H1 (cell line): ENCODE results near the gene ZNF407. TPM values are rescaled to one million over a fixed set of nuclear protein-coding genes. Genes with fewer than 3 reads are reported as not detected.

Experiments
- CTCF ChIA-PET: fragments of 300-600 bp; sonication (Branson Sonifier 250); formaldehyde crosslinking; loops from one replicate; lab custom pipeline; 2021; ENCODE audit not compliant: partially characterized antibody; lab: Charles Lee
- POLR2A ChIA-PET: fragments of 300-600 bp; sonication (Branson Sonifier 250); formaldehyde crosslinking; loops from one replicate; lab custom pipeline; 2021; ENCODE audit warnings: inconsistent platforms; ENCODE audit not compliant: partially characterized antibody; lab: Charles Lee
- DNase-seq, 2 experiments: peaks; one replicate each; pipeline versions ENCODE4 v3.0.0 to v3.0.0-alpha.2; 2010 to 2022; ENCODE audit warnings: low spot score in 2 of 2, low read depth in 1 of 2, mixed read lengths in 1 of 2
- FAIRE-seq: peaks from 2 replicates; lab custom pipeline; 2011; peaks lifted over from hg19 to GRCh38; lab: Jason Lieb, UNC
- H2AFZ ChIP-seq: 2 replicates; pipeline ENCODE4 v1.8.1; 2012; ENCODE audit warnings: low read length, inconsistent platforms
- H2AK5ac ChIP-seq: 2 replicates; pipeline ENCODE4 v1.6.1; 2013; ENCODE audit warnings: low read depth, low read length
- H2BK120ac ChIP-seq: replicated peaks from 2 replicates; pipeline ENCODE3; 2013; ENCODE audit warnings: low read depth, low read length, inconsistent platforms
- H2BK12ac ChIP-seq: 2 replicates; pipeline ENCODE4 v1.6.1; 2013; ENCODE audit warnings: low read depth, low read length
- H2BK15ac ChIP-seq: 2 replicates; pipeline ENCODE4 v1.6.1; 2013; ENCODE audit warnings: low read length
- H2BK20ac ChIP-seq: 2 replicates; pipeline ENCODE4 v1.6.1; 2013; ENCODE audit warnings: low read length
- H2BK5ac ChIP-seq: 2 replicates; pipeline ENCODE4 v1.6.1; 2013; ENCODE audit warnings: low read depth, low read length
- H3K14ac ChIP-seq: 2 replicates; pipeline ENCODE4 v1.6.1; 2013; ENCODE audit warnings: inconsistent platforms; ENCODE audit not compliant: insufficient read length
- H3K18ac ChIP-seq: 2 replicates; pipeline ENCODE4 v1.6.1; 2013; ENCODE audit warnings: low read length; ENCODE audit errors: extremely low read depth
- H3K23ac ChIP-seq: 2 replicates; pipeline ENCODE4 v1.6.1; 2013; ENCODE audit warnings: inconsistent platforms; ENCODE audit not compliant: insufficient read length
- H3K23me2 ChIP-seq: 2 replicates; pipeline ENCODE4 v1.6.1; 2013; ENCODE audit warnings: low read depth, low read length
- H3K27ac ChIP-seq: 2 replicates; pipeline ENCODE4 v1.6.1; 2011; ENCODE audit warnings: low read depth, low read length, inconsistent platforms
- H3K27me3 ChIP-seq, 4 experiments: replicated peaks in 1 of 4; 1 replicate in 1 of 4; 2 replicates in 3 of 4; pipeline versions ENCODE4 v1.6.1 to v1.8.1; 2011 to 2013; ENCODE audit warnings: low read length in 3 of 4, mild to moderate bottlenecking in 3 of 4, inconsistent platforms in 2 of 4, mixed read lengths in 2 of 4, moderate library complexity in 1 of 4; ENCODE audit not compliant: control insufficient read depth in 3 of 4, insufficient read depth in 3 of 4; ENCODE audit errors: extremely low read depth in 1 of 4
- H3K36me3 ChIP-seq, 4 experiments: 2 replicates each; pipeline versions ENCODE4 v1.6.1 to v1.8.1; 2011 to 2013; ENCODE audit warnings: mild to moderate bottlenecking in 4 of 4, low read length in 3 of 4, moderate library complexity in 2 of 4, control low read depth in 1 of 4, inconsistent platforms in 1 of 4; ENCODE audit not compliant: insufficient read depth in 4 of 4, control insufficient read depth in 2 of 4
- H3K4ac ChIP-seq: replicated peaks from 2 replicates; pipeline ENCODE3; 2013; ENCODE audit warnings: low read length, low read depth, mixed read lengths, inconsistent platforms; ENCODE audit not compliant: insufficient read length
- H3K4me1 ChIP-seq, 4 experiments: replicated peaks in 1 of 4; 1 replicate in 1 of 4; 2 replicates in 3 of 4; pipeline versions ENCODE4 v1.6.1 to v1.8.1; 2011 to 2013; ENCODE audit warnings: low read length in 3 of 4, inconsistent platforms in 2 of 4, mixed read lengths in 1 of 4; ENCODE audit not compliant: insufficient read depth in 4 of 4, control insufficient read depth in 3 of 4
- H3K4me2 ChIP-seq, 2 experiments: 2 replicates each; pipeline versions ENCODE4 v1.6.1 to v1.8.1; 2011 to 2013; ENCODE audit warnings: low read depth in 2 of 2, low read length in 2 of 2, control low read depth in 1 of 2, inconsistent platforms in 1 of 2, mild to moderate bottlenecking in 1 of 2; ENCODE audit not compliant: insufficient read depth in 1 of 2
- H3K4me3 ChIP-seq, 4 experiments: fragments of 200-600, 300-600 bp in 1 of 4; sonication (generic), shearing (Covaris generic), sonication (Bioruptor Twin) in 1 of 4; 2 replicates each; pipeline versions ENCODE4 v1.5.1 to v1.8.1; 2011 to 2016; ENCODE audit warnings: low read length in 4 of 4, low read depth in 3 of 4, control low read depth in 2 of 4, inconsistent platforms in 2 of 4, mild to moderate bottlenecking in 2 of 4, mixed read lengths in 1 of 4, moderate library complexity in 1 of 4; ENCODE audit not compliant: insufficient read depth in 2 of 4; ENCODE audit errors: extremely low read depth in 1 of 4
- H3K56ac ChIP-seq: replicated peaks from 2 replicates; pipeline ENCODE3; 2013; ENCODE audit warnings: low read depth, mild to moderate bottlenecking, mixed read lengths, low read length, inconsistent platforms; ENCODE audit not compliant: insufficient read length
- H3K79me1 ChIP-seq: 2 replicates; pipeline ENCODE4 v1.6.1; 2013; ENCODE audit warnings: low read depth, low read length, control low read depth
- H3K79me2 ChIP-seq, 2 experiments: 2 replicates each; pipeline versions ENCODE4 v1.6.1 to v1.8.1; 2012 to 2013; ENCODE audit warnings: low read length in 2 of 2, mild to moderate bottlenecking in 2 of 2, inconsistent platforms in 1 of 2; ENCODE audit not compliant: insufficient read depth in 2 of 2, control insufficient read depth in 1 of 2
- H3K9ac ChIP-seq, 4 experiments: replicated peaks in 1 of 4; 1 replicate in 1 of 4; 2 replicates in 3 of 4; pipeline versions ENCODE4 v1.6.1 to v1.8.1; 2011 to 2013; ENCODE audit warnings: low read depth in 3 of 4, low read length in 3 of 4, control low read depth in 2 of 4, mild to moderate bottlenecking in 2 of 4, moderate library complexity in 2 of 4, inconsistent platforms in 1 of 4; ENCODE audit errors: extremely low read depth in 1 of 4
- H3K9me3 ChIP-seq, 2 experiments: 2 replicates each; pipeline versions ENCODE4 v1.6.1 to v1.8.1; 2012 to 2013; ENCODE audit warnings: mild to moderate bottlenecking in 2 of 2, moderate library complexity in 2 of 2, control low read depth in 1 of 2, inconsistent platforms in 1 of 2, low read depth in 1 of 2, low read length in 1 of 2, mixed read lengths in 1 of 2; ENCODE audit not compliant: insufficient read depth in 2 of 2
- H4K20me1 ChIP-seq, 2 experiments: replicated peaks in 1 of 2; 2 replicates each; pipeline versions ENCODE3 to v1.8.1; 2011 to 2013; ENCODE audit warnings: inconsistent platforms in 2 of 2, low read length in 2 of 2, mild to moderate bottlenecking in 1 of 2; ENCODE audit not compliant: insufficient read depth in 2 of 2, control insufficient read depth in 1 of 2
- H4K5ac ChIP-seq: 2 replicates; pipeline ENCODE4 v1.6.1; 2013; ENCODE audit warnings: low read length, low read depth, mixed read lengths, inconsistent platforms; ENCODE audit not compliant: insufficient read length
- H4K8ac ChIP-seq: 2 replicates; pipeline ENCODE4 v1.8.0; 2013; ENCODE audit warnings: mild to moderate bottlenecking, moderate library complexity, low read length, inconsistent platforms; ENCODE audit not compliant: insufficient read depth; ENCODE audit errors: extremely low read depth
- H4K91ac ChIP-seq: replicated peaks from 2 replicates; pipeline ENCODE3; 2013; ENCODE audit warnings: low read length, mixed read lengths, inconsistent platforms; ENCODE audit not compliant: insufficient read length
- ASH2L ChIP-seq: fragments of 200-600, 300-600 bp; sonication (generic); IDR thresholded peaks from one replicate; pipeline ENCODE4 v1.7.1; 2017; ENCODE audit warnings: low read length
- CHD2 ChIP-seq: IDR thresholded peaks from 2 replicates; pipeline ENCODE4 v1.6.1; 2012; ENCODE audit warnings: low read length, improper control_type of control experiment
- CREB1 ChIP-seq: IDR thresholded peaks from 2 replicates; pipeline ENCODE4 v1.6.1; 2012; ENCODE audit warnings: inconsistent platforms
- CTBP2 ChIP-seq: IDR thresholded peaks from 2 replicates; pipeline ENCODE4 v1.7.0; 2011; ENCODE audit warnings: borderline replicate concordance, mild to moderate bottlenecking, moderate library complexity, mixed read lengths, low read length; ENCODE audit not compliant: insufficient read depth, insufficient read length
- CTCF ChIP-seq, 3 experiments: IDR thresholded peaks; 1 replicate in 2 of 3; 2 replicates in 1 of 3; pipeline versions ENCODE4 v1.5.1 to v1.6.1; 2011; ENCODE audit warnings: low read length in 3 of 3, mild to moderate bottlenecking in 3 of 3, inconsistent platforms in 2 of 3, low read depth in 1 of 3, moderate library complexity in 1 of 3; ENCODE audit not compliant: insufficient read depth in 1 of 3; ENCODE audit errors: control extremely low read depth in 1 of 3
- EGR1 ChIP-seq: IDR thresholded peaks from 2 replicates; pipeline ENCODE4 v1.6.1; 2011; ENCODE audit warnings: low read depth, low read length, borderline replicate concordance
- FOSL1 ChIP-seq: IDR thresholded peaks from 2 replicates; pipeline ENCODE4 v1.6.1; 2011; ENCODE audit warnings: mild to moderate bottlenecking, low read depth, low read length, moderate library complexity; ENCODE audit not compliant: insufficient read depth
- POLR2AphosphoS5 ChIP-seq: IDR thresholded peaks from 2 replicates; pipeline ENCODE4 v1.6.1; 2011; ENCODE audit warnings: low read depth, low read length
- WGBS, 2 experiments: shearing (Covaris generic) in 1 of 2; methylation state at CpG; one replicate each; pipeline versions ENCODE4 v1.1.6 to v1.1.7; 2013 to 2015; ENCODE audit warnings: low lambda C conversion rate in 2 of 2, mixed read lengths in 2 of 2, inconsistent platforms in 1 of 2, low coverage in 1 of 2, missing lambda C conversion rate in 1 of 2; ENCODE audit not compliant: insufficient replicate concordance in 2 of 2, insufficient coverage in 1 of 2, insufficient read length in 1 of 2; ENCODE audit errors: extremely low coverage in 1 of 2, missing lambda C conversion rate in 1 of 2; 5-methylcytosine and 5-hydroxymethylcytosine counted together
- polyA plus RNA-seq, 7 experiments: library from polyadenylated mRNA; depleted of rRNA in 3 of 7; stranded (reverse) in 5 of 7; unstranded in 2 of 7; fragments of >200 nt in 5 of 7; fragments of 200-250 nt in 2 of 7; gene quantifications; 1 replicate in 5 of 7; 2 replicates in 1 of 7; 4 replicates in 1 of 7; pipeline versions ENCODE4 v1.2.1 to v1.2.3, GENCODE V29; 2011 to 2013; ENCODE audit warnings: missing spikeins in 2 of 7, mixed read lengths in 2 of 7
- total RNA-seq: library from RNA; stranded (reverse); fragmentation: NEBNext Ultra II Directional; extraction: Animal tissue kit (Norgen Biotek cat#: 25700); gene quantifications from 2 replicates; pipeline ENCODE4 v1.2.1, GENCODE V29; 2021

The ZNF407 gene
- total and polyA plus RNA-seq, 2 of the 8 experiments (the other 6 are each of a cell fraction or from before 2014, with no cell fraction given) = 1.5 to 6.8 TPM

- Histone ChIP-seq H3K79me2 (no peaks in the 10 kb centered on the region), H3K9ac (no peak overlapping the region), H3K36me3 (no peaks in the 10 kb centered on the region), H3K4me1 (no peaks in the 10 kb centered on the region; a peak in 1 of 7 replicates), H2AFZ (no peak overlapping the region), H3K27me3 (no peaks in the 10 kb centered on the region), H3K14ac (no peak overlapping the region), H3K79me1 (no peaks in the 10 kb centered on the region), H4K8ac (no peak overlapping the region), H2BK20ac (no peak overlapping the region), H2BK12ac (no peak overlapping the region), H2BK120ac (no peak overlapping the region), H2AK5ac (no peak overlapping the region), H3K4me2 (no peak overlapping the region), H3K27ac (no peak overlapping the region), H4K5ac (no peak overlapping the region), H3K23me2 (no peaks in the 10 kb centered on the region), H3K56ac (no peak overlapping the region), H3K9me3 (no peaks in the 10 kb centered on the region), H3K4ac (no peak overlapping the region), H4K20me1 (no peaks in the 10 kb centered on the region), H3K23ac (no peak overlapping the region), H4K91ac (no peak overlapping the region), H2BK5ac (no peak overlapping the region), H3K18ac (no peak overlapping the region), H2BK15ac (no peak overlapping the region), H3K4me3 (no peak overlapping the region)
- TF ChIP-seq ASH2L (no peak), CHD2 (no peak), CTBP2 (no peak), CTCF (IDR thresholded peaks at IDR 0.05; ENCODE audit: control extremely low read depth in 1 of 3, insufficient read depth in 1 of 3, low read depth in 1 of 3, low read length in 3 of 3) (no peak), CREB1 (no peak), FOSL1 (no peak), POLR2AphosphoS5 (no peak), EGR1 (no peak)
- POLR2A ChIA-PET = no interaction called here
- FAIRE-seq (no peak), DNase-seq (no peak)
- WGBS, 2 experiments = 85% methylated on average over 6 of the region's 6 CpGs; no CpG with 5 or more reads in 1 of the 2 experiments
- CTCF ChIA-PET = interaction anchor here (0.9 kb wide), 1 partner anchor 42 kb away, joined by 3 read pairs; no protein-coding TSS in a partner anchor
These were observed 399.3 kb downstream of the ZNF407 start for GRCh38 chr18:74996996-74997395.
